Adrenal gland (tissue), 12 donors: ENCODE results near the gene GPR65. TPM values are rescaled to one million over a fixed set of nuclear protein-coding genes. Genes with fewer than 3 reads are reported as not detected.

ENCODE experiments used
- DNase-seq, 7 donors: peaks; one replicate each; pipeline ENCODE4 v3.0.0-alpha.2; 2019 to 2020
- H3K27ac ChIP-seq, 5 donors: fragments of 200-600 bp; sonication (generic) in 4 of 5; 1 replicate in 3 of 5; 2 replicates in 2 of 5; pipeline versions ENCODE4 v1.5.1 to v1.8.0; 2016 to 2020; ENCODE audit warnings: mild to moderate bottlenecking in 1 of 5
- H3K27me3 ChIP-seq: fragments of 200-600 bp; 2 replicates; pipeline ENCODE4 v1.8.0; 2021
- H3K36me3 ChIP-seq, 2 donors: fragments of 200-600 bp; replicated peaks in 1 of 2; 1 replicate in 1 of 2; 2 replicates in 1 of 2; pipeline versions ENCODE4 v1.5.1 to v1.8.0; 2018 to 2022
- H3K4me1 ChIP-seq, 2 donors: fragments of 200-600 bp; replicated peaks in 1 of 2; 1 replicate in 1 of 2; 2 replicates in 1 of 2; pipeline versions ENCODE4 v1.5.1 to v1.8.0; 2018 to 2021
- H3K4me3 ChIP-seq, 4 donors: fragments of 200-600 bp; sonication (generic) in 3 of 4; one replicate each; pipeline ENCODE4 v1.5.1; 2016 to 2018
- H3K9me3 ChIP-seq, 3 donors: fragments of 200-600 bp; sonication (generic) in 1 of 3; replicated peaks in 1 of 3; 1 replicate in 2 of 3; 2 replicates in 1 of 3; pipeline versions ENCODE4 v1.5.1 to v1.8.0; 2016 to 2021
- CTCF ChIP-seq, 6 experiments: fragments of 450-650 bp in 4 of 6; fragments of 200-600 bp in 2 of 6; sonication (generic) in 1 of 6; IDR thresholded peaks; 1 replicate in 5 of 6; 2 replicates in 1 of 6; pipeline versions ENCODE4 v1.5.1 to v1.8.0; 2016 to 2021; ENCODE audit warnings: antibody characterized with exemption in 6 of 6, mild to moderate bottlenecking in 2 of 6, moderate library complexity in 1 of 6
- POLR2A ChIP-seq, 2 donors: fragments of 450-650 bp; IDR thresholded peaks; one replicate each; pipeline ENCODE4 v1.6.1; 2017; ENCODE audit warnings: antibody characterized with exemption in 2 of 2, mild to moderate bottlenecking in 2 of 2, moderate library complexity in 1 of 2
- WGBS, 4 donors: extraction: QIAGEN DNeasy Blood & Tissue Kit in 2 of 4; methylation state at CpG; one replicate each; pipeline versions ENCODE4 v1.1.5 to v1.1.7; 2013 to 2017; 5-methylcytosine and 5-hydroxymethylcytosine counted together
- intact Hi-C, 2 donors: fragments of 100-400 bp; cut with DNase I; formaldehyde crosslinking; loops; one replicate each; pipeline versions ENCODE4 v1.14.1 to v1.15.0; 2022 to 2023
- polyA plus RNA-seq, 3 donors: library from polyadenylated mRNA; stranded (reverse); fragments of 200-250 nt in 2 of 3; fragments of 350-450 nt in 1 of 3; fragmentation: Illumina TruSeq in 1 of 3; extraction: RNeasy Lipid Tissue Mini Kit (QIAGEN cat#74804) in 1 of 3; gene quantifications; one replicate each; pipeline ENCODE4 v1.2.3, GENCODE V29; 2013 to 2014
- total RNA-seq, 9 donors: library from RNA; depleted of rRNA in 4 of 9; stranded (reverse); fragments of >200 nt in 4 of 9; fragments of 120-200 nt in 1 of 9; fragmentation: NEBNext Ultra II Directional in 1 of 9; extraction: Animal tissue kit (Norgen Biotek cat#: 25700) in 1 of 9; gene quantifications; one replicate each; pipeline versions ENCODE4 v1.1.0 to v1.2.4, GENCODE V29; 2013 to 2023
- donor health status: healthy with polysubstance abuse.
- donor health status: Bipolar disorder and iron deficiency.
- donor health status: DM: yes; HTN: yes; CAD: no.
- donor health status: DM: no; HTN: no; CAD: no.
- donor health status: DM: no; HTN: no; CAD: no.
- donor health status: DM: yes; HTN: yes; CAD: no.

Gene GPR65
- total and polyA plus RNA-seq, 12 donors, result 0.18 to 6.1 (median 2.0) TPM

GRCh38 chr14:88002421-88003075 lies 2.4 kb upstream of the GPR65 start:
- WGBS, 4 donors, result 76 to 87% (median 78%) methylated on average over 4 of the region's 4 CpGs
- Histone ChIP-seq H3K27ac (peak overlapping the region in 1 of 5 donors; percentile 50), H3K36me3 (no peaks in the 10 kb centered on the region), H3K4me1 (no peaks in the 10 kb centered on the region), H3K4me3 (no peak overlapping the region), H3K9me3 (no peaks in the 10 kb centered on the region), H3K27me3 (no peaks in the 10 kb centered on the region)
- DNase-seq, result no peak
- TF ChIP-seq POLR2A (IDR thresholded peaks at IDR 0.05) (no peak), CTCF (IDR thresholded peaks at IDR 0.05) (no peak)
- intact Hi-C loops, result no loop called here

GRCh38 chr14:88003425-88003824 lies 1.5 kb upstream of the GPR65 start:
- Histone ChIP-seq H3K36me3 (no peaks in the 10 kb centered on the region), H3K27ac (no peak overlapping the region), H3K4me3 (no peak overlapping the region), H3K9me3 (no peaks in the 10 kb centered on the region), H3K27me3 (no peaks in the 10 kb centered on the region), H3K4me1 (no peaks in the 10 kb centered on the region)
- intact Hi-C loops, result no loop called here
- no peak for DNase-seq
- TF ChIP-seq CTCF (IDR thresholded peaks at IDR 0.05) (no peak), POLR2A (IDR thresholded peaks at IDR 0.05) (no peak)
- 71 to 85% (median 74%) methylated on average over 4 of the region's 4 CpGs for WGBS, 4 donors

GRCh38 chr14:88004506-88005036 lies 364 bp upstream of the GPR65 start:
- Histone ChIP-seq H3K9me3 (no peaks in the 10 kb centered on the region), H3K4me3 (peak overlapping the region in 1 of 4 donors; percentile 44), H3K36me3 (no peaks in the 10 kb centered on the region), H3K27me3 (no peaks in the 10 kb centered on the region), H3K4me1 (no peaks in the 10 kb centered on the region), H3K27ac (no peak overlapping the region)
- 54 to 69% (median 63%) methylated on average over 3 of the region's 3 CpGs for WGBS, 4 donors
- intact Hi-C loops, result no loop called here
- no peak for TF ChIP-seq CTCF (IDR thresholded peaks at IDR 0.05)
- TF ChIP-seq POLR2A (IDR thresholded peaks at IDR 0.05), result no peak
- DNase-seq, result no peak

GRCh38 chr14:88005978-88006851 lies 1.3 kb downstream of the GPR65 start:
- 69 to 77% (median 72%) methylated on average over 13 of the region's 13 CpGs for WGBS, 4 donors
- intact Hi-C loops, result no loop called here
- peak overlapping the region in 2 of 5 donors; percentile 26 to 83 for H3K27ac ChIP-seq

More at GRCh38 chr14:88005978-88006851, 1.3 kb downstream of the GPR65 start:
- H3K9me3 ChIP-seq, result no peaks in the 10 kb centered on the region
- H3K27me3 ChIP-seq, result no peaks in the 10 kb centered on the region
- H3K36me3 ChIP-seq, result no peaks in the 10 kb centered on the region
- H3K4me3 ChIP-seq, result peak overlapping the region in 1 of 4 donors; percentile 44
- TF ChIP-seq POLR2A (IDR thresholded peaks at IDR 0.05) (no peak), CTCF (IDR thresholded peaks at IDR 0.05) (no peak)
- DNase-seq, result peak in 3 of 7 donors; percentile 20 to 37 (median 25)
- no peaks in the 10 kb centered on the region for H3K4me1 ChIP-seq
